GM04503 (cell line): ENCODE measurements around the gene FNBP1.
"Not testable (repeated sequence)": the region's sequence is repeated elsewhere in the genome, so short reads cannot be mapped to it uniquely, and the experiment has no call there.

Experiments
- DNase-seq: peaks from one replicate; pipeline ENCODE4 v3.0.0-alpha.2; 2012; ENCODE audit warnings: low read depth

The FNBP1 gene

DNA sequence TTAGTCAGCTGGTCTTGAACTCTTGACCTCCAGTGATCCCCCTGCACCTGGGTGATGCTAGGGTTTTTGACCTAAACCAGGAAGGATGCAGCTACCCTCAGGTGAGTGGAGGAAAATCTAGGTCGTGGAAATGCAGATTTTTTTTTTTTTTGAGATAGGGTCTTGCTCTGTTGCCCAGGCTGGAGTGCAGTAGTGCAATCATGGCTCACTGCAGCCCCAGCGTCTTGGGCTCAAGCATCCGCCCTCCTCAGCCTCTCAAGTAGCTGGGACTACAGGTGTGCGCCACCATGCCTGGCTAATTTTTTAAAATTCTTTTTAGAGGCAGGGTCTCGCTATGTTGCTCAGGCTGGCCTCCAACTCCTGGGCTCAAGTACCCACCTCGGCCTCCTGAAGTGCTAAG lies 51.9 kb downstream of the FNBP1 start:
- not testable (repeated sequence) for DNase-seq

GRCh38 chr9:129990269-129991010 lies 52.5 kb downstream of the FNBP1 start:
- no peak for DNase-seq

- DNase-seq = peak; percentile 38
These were observed 53.2 kb downstream of the FNBP1 start for GRCh38 chr9:129989740-129990139.

DNA sequence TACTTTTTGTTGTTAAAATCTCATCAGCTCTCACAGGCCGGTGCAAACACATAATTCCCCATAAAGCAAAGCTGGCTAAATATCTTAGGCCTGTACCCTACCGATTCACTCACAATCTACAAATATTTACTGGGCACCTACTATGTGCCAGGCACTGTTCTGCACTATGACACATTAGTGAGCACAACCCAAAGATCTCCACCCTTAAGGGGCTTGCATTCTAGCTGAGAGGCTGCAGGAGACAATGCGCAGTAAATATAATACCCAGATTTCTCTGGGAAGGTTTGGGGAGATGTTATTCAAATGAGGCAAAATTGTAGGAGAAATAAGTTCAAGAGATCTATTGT lies 53.7 kb downstream of the FNBP1 start:
- no peak for DNase-seq

DNA sequence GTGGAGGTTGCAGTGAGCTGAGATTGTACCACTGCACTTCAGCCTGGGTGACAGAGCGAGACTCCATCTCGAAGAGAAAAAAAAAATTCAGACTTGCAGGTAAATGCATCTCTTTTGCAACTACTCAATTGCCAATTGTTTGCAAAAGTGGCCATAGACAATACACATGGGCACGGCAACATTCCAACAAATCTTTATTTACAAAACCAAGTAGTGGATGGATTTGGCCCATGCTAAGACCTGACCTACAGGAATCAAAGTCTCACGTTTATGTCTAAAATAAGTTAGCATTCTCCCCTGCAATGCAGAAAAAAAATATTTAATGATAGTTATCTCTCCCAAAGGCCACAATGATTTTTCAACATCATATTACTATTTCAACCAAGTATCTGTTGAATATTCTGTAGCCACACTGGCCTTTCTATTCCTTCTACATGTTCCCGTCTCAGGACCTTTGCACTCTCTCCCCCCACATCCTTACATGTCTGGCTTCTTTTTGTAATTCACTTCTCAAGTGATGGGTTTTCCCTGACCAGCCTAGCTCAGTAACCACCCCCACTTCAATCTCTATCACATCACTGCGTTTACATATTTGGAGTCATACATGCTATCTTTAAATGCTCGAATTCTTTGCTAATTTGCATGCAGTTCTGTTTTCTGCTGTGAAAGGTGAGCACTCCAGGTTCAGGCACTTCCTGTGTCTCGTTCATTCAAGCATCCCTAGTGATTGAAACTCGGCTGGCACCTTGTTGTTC lies 54.2 kb downstream of the FNBP1 start:
- DNase-seq = no peak

DNA sequence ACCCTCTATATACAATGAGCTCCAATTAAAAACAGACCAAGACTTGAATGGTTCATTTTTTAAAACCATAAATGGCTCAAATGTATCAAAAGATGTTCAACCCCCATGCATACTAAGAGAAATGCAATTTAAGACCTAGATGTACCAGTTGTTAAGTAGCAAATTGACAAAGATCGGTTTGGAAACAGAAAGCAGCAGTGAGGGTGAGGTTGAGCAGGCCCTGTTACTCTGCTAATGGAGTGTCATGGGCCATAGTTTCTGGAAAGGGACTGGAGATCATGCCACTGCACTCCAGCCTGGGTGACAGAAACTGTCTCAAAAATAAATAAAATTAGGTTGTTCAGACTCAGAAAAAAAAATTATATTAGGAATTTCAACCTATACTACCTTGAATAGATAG lies 55.0 kb downstream of the FNBP1 start:
- DNase-seq = no peak

DNA sequence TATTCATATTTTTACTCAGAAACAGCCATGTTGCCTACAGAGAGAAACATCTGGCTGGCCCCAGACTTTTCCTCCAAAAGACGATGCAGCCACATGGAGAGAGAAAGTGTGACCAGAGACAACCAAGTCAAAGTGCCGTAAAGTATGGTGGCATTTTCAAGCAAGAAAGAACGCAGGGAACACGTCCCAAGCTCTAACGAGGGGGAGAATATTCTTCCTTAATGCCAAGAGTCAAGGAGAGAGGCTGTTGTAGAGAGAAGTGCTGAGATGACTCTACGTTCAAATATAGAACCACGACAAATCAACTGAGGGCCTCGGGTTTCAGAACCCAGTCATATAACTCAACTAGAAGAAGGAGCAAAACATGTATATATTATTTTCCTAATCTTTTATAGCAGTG lies 55.9 kb downstream of the FNBP1 start:
- DNase-seq = no peak

DNA sequence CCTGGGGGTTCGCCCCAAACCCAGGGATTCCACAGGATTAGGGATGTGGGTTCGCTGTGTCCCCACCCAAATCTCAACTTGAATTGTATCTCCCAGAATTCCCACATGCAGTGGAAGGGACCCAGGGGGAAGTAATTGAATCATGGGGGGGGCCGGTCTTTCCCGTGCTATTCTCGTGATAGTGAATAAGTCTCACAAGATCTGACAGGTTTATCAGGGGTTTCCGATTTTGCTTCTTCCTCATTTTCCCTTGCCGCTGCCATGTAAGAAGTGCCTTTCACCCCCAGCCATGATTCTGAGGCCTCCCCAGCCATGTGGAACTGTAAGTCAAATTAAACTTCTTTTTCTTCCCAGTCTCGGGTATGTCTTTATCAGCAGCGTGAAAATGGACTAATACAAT lies 58.4 kb downstream of the FNBP1 start:
- DNase-seq = not testable (repeated sequence)

GRCh38 chr9:129983891-129984290 lies 59.1 kb downstream of the FNBP1 start:
- peak; percentile 44 for DNase-seq

DNA sequence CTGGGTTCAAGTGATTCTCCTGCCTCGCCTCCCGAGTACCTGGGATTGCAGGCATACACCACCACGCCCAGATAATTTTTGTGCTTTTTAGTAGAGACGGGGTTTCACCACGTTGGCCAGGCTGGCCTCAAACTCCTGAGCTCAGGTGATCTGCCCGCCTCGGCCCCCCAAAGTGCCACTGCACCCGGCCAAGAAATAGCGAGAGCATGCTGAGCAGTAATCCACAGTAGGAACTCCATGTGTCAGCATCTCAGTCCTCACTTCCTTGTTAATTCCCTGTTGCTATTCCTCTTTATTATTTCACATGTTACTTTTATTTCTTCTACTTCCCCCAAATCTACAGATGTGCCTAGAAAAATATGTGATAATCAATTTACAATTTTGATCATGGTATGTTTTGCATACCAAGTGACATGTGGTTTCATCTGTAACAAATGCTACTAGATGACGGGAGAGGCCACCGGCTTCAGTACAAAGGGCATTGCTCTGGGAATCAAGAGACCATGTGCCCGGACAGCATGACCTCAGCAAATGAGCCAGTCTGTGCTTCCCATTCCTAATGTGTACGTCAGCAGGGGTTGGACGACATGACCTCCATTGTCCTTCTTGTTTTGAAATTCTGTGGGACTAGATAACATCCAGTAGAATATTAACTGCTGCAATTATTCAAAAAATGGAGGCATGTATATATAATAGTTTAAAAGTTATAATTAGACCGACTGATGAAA lies 61.6 kb downstream of the FNBP1 start:
- DNase-seq = no peak

DNA sequence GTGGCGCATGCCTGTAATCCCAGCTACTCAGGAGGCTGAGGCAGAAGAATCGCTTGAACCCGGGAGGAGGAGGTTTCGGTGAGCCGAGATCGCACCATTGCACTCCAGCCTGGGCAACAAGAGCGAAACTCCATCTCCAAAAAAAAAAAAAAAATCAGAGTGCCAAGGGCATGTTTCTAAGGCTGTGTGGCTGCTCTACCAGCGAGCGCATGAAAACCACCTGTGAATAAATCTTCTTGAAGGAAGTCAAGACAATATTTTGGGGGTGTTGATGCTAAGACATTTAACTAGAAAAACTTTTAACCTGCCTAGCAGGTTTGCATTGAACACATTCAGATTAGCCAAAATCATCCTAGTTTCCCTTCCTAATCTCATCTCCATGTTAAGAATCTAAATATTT lies 62.8 kb downstream of the FNBP1 start:
- not testable (repeated sequence) for DNase-seq

GRCh38 chr9:129979071-129979745 lies 63.8 kb downstream of the FNBP1 start:
- DNase-seq = no peak

GRCh38 chr9:129972816-129973215 lies 70.2 kb downstream of the FNBP1 start:
- DNase-seq = no peak

DNA sequence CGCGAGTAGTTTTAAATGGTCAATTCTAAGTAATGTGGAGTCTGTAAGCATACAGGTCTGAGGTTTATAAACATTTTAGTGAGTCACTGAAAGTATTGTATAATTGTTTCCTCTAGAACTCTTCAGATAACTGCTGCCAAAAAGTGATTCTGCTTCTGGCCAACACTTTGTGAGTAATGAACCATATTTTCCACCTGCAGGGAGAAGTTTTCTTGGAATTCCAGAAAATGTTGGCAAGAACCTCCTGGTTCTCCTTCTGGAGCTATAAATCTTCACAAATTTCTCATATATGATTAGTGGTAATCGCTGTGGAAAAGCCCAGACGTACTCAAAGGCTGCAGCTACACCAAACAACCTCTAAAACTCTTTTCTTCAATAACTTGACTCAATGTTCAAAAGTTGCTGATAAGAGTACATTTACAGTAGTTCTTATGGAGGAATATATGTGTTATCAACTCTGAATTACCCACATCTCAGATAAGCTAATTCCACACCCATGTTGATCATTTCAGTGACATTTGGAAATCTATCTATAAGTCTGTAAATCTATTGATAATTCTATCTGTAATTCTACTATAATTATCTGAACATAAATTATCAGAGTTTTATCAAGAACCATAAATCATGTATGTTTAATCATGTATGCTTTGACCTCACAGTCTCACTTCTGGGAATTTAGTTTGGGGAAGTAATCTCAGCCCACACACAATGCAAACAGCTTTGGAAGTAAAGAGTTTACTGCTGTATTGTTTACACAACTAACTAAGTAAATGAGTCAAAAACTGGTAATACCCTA lies 74.1 kb downstream of the FNBP1 start:
- DNase-seq = peak; percentile 83

GRCh38 chr9:129964901-129965734 lies 77.9 kb downstream of the FNBP1 start:
- DNase-seq = peak; percentile 74

DNA sequence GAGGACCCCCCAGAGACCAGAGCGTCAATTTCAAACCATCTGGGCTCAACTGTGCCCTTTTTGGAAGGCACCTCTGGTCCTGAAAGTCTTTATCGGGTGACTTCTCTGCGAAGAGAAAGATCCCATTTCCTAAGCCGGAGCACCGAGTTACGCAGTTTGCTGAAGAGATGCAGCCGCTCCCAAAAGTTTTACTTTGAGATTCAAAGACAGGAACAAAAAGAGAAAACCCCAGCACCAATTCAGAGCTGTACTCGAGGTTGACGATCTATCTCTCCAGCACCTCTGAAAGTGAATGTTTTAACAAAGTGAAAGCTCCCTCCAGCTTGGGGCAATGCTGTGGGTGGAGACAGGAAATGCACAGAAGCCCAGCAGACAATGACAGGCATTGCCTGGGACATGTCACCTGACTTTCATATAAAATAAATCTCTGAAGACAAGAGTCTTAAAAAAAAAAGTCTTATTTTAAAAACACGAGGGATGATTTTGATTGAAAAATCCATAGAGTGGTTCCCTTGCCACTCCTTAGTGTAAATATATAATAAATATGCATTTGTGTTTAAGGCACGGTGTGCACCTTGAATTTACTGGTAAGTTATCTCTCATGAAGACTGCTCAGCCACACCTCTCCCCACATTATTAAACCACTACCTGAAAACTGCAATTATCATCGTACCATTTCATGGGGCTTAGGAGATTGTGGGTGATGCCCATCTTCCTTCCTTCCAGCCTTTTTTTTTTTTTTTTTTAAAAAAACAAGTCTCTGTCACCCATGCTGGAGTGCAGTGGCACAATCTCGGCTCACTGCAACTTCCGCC lies 79.9 kb downstream of the FNBP1 start:
- DNase-seq = no peak

DNA sequence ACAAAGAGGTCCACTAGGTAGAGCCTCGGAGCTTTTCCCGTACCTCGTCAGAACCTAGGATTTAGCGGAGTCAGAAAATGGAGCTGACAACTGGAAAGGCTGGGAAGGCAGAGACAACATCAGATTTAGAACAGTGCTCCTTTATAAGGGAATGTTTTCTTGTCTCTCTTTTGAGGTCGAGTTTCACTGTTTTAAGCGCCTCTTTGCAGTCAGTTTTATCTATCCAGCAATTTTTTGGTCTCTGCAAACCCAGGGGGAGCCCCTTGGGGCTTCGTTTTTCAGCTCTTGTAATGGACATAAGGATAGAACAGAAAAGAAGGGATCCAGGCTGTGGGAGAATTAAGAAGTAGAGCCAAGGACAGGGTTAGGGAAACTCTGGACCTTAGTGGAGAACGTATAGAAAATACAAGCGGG lies 80.5 kb downstream of the FNBP1 start:
- no peak for DNase-seq

DNA sequence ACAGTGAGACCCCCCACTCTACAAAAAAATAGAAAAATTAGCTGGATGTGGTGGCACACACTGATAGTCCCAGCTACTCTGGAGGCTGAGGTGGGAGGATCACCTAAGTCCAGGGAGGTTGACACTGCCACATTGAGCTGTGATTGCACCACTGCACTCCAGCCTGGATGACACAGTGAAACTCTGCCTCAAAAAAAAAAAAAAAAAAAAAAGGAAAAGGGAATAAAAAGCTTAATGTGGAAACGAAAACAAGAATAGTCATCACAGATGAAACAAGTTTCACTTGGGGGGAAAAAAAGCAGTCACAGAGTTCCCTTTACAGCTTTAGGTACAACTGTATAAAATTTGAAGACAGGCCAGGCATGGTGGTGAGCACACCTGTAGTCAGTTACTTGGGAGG lies 84.2 kb downstream of the FNBP1 start:
- DNase-seq = no peak

- DNase-seq = no peak
These were observed 88.0 kb downstream of the FNBP1 start for GRCh38 chr9:129954868-129955550.
